CD4-positive, alpha-beta T cell treated with Interleukin-4 for 1 hour (primary cell): ENCODE data around the gene SCIN.
"Not testable (repeated sequence)": the region's sequence is repeated elsewhere in the genome, so short reads cannot be mapped to it uniquely, and the experiment has no call there.

Experiments
- DNase-seq, 2 donors: peaks; one replicate each; pipeline ENCODE4 v3.0.0-alpha.2; 2020 to 2022

The SCIN gene

GRCh38 chr7:12690041-12690878 lies 119.7 kb downstream of the SCIN start:
- no peak for DNase-seq

DNA sequence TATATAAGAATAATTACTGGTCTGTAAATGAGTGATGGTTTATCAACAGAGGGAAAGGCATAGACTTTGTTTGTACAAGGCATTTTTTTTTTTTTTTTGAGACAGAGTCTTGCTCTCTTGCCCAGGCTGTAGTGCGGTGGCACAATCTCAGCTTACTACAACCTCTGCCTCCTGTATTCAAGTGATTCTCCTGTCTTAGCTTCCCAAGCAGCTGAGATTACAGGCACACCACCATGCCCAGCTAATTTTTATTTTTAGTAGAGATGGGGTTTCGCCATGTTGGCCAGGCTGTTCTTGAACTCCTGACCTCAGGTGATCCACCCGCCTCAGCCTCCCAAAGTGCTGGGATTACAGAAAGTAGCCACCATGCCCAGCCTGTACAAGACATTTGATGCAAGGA lies 120.9 kb downstream of the SCIN start:
- DNase-seq: not testable (repeated sequence)

DNA sequence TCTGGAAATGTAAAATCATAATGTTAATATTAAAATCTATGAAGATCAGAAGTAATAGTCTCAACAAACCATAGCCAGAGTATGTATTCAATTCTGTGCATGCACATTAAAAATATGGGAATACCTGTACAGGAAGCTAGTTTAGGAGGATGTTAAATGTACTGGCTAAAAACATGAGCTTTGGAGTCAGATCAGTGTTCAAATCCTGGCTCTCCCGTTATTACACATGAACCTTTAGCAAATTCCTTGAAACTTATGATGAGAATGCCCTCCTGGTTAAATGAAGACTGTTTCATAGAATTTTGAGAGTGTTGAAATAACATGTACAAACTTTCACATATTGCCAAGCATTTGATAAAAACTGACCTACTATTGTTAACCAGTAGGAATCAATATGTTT lies 121.5 kb downstream of the SCIN start:
- no peak for DNase-seq

GRCh38 chr7:12692479-12693259 lies 122.1 kb downstream of the SCIN start:
- DNase-seq: peak in 1 of 2 donors; percentile 26

DNA sequence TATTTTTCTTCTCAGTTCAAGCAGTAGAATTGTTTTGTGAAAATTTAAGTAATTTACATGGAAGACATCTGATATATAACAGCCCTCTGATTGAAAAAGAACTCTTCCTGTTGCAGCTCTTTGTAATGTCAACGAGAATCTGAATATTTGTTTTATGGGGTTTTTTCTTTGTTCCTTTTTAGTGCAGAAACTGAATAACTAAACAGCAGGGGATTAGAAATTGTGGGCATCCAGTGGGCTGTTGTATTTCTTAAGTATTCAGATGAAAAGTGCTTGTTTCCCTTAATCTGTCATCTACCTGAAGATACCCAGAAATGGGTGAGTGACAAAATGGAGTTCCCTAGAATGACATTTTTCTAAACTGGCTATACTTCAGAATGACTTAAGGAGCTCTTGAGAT lies 124.3 kb downstream of the SCIN start:
- DNase-seq: no peak

- no peak for DNase-seq
These were observed 125.4 kb downstream of the SCIN start for GRCh38 chr7:12695965-12696364.

DNA sequence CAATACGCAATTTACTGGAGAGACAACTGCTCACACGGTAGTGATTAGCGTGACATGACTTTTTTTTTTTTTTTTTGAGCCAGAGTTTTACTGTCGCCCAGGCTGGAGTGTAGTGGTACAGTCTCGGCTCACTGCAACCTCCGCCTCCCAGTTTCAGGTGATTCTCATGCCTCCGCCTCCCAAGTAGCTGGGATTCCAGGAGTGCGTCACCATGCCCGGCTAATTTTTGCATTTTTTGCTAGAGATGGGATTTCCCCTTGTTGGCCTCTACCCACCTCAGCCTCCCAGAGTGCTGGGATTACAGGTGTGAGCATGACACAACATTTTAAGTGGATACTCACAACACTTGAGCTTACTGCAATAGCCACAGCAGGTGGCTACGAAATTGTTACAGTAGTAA lies 128.8 kb downstream of the SCIN start:
- DNase-seq: no peak

DNA sequence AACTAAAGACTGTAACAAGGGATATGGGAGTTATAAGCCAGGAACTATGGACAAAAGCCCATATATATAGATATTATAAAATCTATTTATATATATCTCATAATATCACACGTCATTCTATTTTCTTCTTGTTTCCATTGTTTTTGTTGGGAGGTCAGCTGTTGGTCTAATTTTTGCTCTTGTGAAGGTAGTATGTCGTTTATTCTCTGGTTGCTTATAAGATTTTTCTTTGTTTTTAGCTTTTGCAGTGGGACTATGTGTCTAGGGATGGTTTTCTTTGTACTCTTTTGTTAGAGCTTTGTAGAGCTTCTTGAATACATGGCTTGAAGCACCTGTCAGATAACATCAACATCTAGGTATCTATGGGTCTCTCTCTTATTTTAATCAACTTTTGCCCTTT lies 130.9 kb downstream of the SCIN start:
- no peak for DNase-seq

DNA sequence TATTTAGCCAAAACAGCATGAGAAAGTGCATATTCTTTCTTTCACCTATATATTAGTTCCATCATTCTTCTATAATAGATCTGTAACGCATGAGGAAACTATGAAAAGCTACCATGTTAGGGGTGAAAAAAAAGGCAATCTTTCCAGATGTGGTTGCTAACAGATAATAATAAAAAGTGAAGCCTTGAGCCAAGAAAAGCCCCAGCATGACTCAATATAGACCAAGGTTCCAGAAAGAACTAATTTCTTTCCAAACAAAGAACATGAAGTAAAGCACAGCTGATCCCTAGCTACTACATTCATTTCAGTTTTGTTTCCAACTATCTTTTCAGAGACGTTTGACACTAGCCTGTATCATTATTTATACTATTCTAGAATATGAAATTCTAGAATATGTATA lies 133.4 kb downstream of the SCIN start:
- no peak for DNase-seq

- DNase-seq: no peak
These were observed 135.4 kb downstream of the SCIN start for GRCh38 chr7:12705878-12706277.

DNA sequence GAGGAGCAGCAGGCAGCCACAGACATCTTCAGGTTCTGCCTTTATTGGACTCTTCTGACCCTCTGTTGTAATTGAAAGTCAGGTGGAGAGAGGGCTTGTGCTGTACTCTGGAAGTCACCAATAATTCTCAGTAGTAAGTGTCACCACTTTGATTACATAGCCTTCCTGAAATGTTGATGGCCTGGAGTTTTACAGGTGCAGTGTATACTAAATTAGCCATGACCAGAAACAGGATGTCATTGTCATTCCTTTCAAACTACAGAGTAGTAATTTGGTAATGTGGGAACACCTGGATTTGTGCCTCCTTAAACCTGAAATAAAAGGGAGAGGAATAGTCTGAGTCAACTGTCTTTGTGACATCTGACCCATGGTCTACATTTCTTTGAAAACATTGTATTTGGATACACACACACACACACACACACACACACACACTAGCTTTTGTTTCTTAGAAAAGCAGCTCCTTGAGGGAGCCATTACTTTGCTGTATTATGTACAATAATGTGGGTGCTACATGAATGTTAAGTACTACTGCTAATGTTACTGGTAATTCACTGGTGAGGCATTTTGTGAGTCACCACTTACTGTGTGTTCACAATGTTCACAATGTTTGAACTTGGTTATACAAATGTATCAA lies 136.5 kb downstream of the SCIN start:
- no peak for DNase-seq

- DNase-seq: no peak
These were observed 137.8 kb downstream of the SCIN start for GRCh38 chr7:12708314-12708713.
